H1 (cell line): Measurements from ENCODE around the gene ADCY5. TPM values are rescaled to one million over a fixed set of nuclear protein-coding genes. Genes with fewer than 3 reads are reported as not detected.

Source experiments
- CTCF ChIA-PET: fragments of 300-600 bp; sonication (Branson Sonifier 250); formaldehyde crosslinking; loops from one replicate; lab custom pipeline; 2021; ENCODE audit not compliant: partially characterized antibody; lab: Charles Lee
- POLR2A ChIA-PET: fragments of 300-600 bp; sonication (Branson Sonifier 250); formaldehyde crosslinking; loops from one replicate; lab custom pipeline; 2021; ENCODE audit warnings: inconsistent platforms; ENCODE audit not compliant: partially characterized antibody; lab: Charles Lee
- DNase-seq, 2 experiments: peaks; one replicate each; pipeline versions ENCODE4 v3.0.0 to v3.0.0-alpha.2; 2010 to 2022; ENCODE audit warnings: low spot score in 2 of 2, low read depth in 1 of 2, mixed read lengths in 1 of 2
- FAIRE-seq: peaks from 2 replicates; lab custom pipeline; 2011; peaks lifted over from hg19 to GRCh38; lab: Jason Lieb, UNC
- H2AFZ ChIP-seq: 2 replicates; pipeline ENCODE4 v1.8.1; 2012; ENCODE audit warnings: low read length, inconsistent platforms
- H2AK5ac ChIP-seq: 2 replicates; pipeline ENCODE4 v1.6.1; 2013; ENCODE audit warnings: low read depth, low read length
- H2BK120ac ChIP-seq: replicated peaks from 2 replicates; pipeline ENCODE3; 2013; ENCODE audit warnings: low read depth, low read length, inconsistent platforms
- H2BK12ac ChIP-seq: 2 replicates; pipeline ENCODE4 v1.6.1; 2013; ENCODE audit warnings: low read depth, low read length
- H2BK15ac ChIP-seq: 2 replicates; pipeline ENCODE4 v1.6.1; 2013; ENCODE audit warnings: low read length
- H2BK20ac ChIP-seq: 2 replicates; pipeline ENCODE4 v1.6.1; 2013; ENCODE audit warnings: low read length
- H2BK5ac ChIP-seq: 2 replicates; pipeline ENCODE4 v1.6.1; 2013; ENCODE audit warnings: low read depth, low read length
- H3K14ac ChIP-seq: 2 replicates; pipeline ENCODE4 v1.6.1; 2013; ENCODE audit warnings: inconsistent platforms; ENCODE audit not compliant: insufficient read length
- H3K18ac ChIP-seq: 2 replicates; pipeline ENCODE4 v1.6.1; 2013; ENCODE audit warnings: low read length; ENCODE audit errors: extremely low read depth
- H3K23ac ChIP-seq: 2 replicates; pipeline ENCODE4 v1.6.1; 2013; ENCODE audit warnings: inconsistent platforms; ENCODE audit not compliant: insufficient read length
- H3K23me2 ChIP-seq: 2 replicates; pipeline ENCODE4 v1.6.1; 2013; ENCODE audit warnings: low read depth, low read length
- H3K27ac ChIP-seq: 2 replicates; pipeline ENCODE4 v1.6.1; 2011; ENCODE audit warnings: low read depth, low read length, inconsistent platforms
- H3K27me3 ChIP-seq, 4 experiments: replicated peaks in 1 of 4; 1 replicate in 1 of 4; 2 replicates in 3 of 4; pipeline versions ENCODE4 v1.6.1 to v1.8.1; 2011 to 2013; ENCODE audit warnings: low read length in 3 of 4, mild to moderate bottlenecking in 3 of 4, inconsistent platforms in 2 of 4, mixed read lengths in 2 of 4, moderate library complexity in 1 of 4; ENCODE audit not compliant: control insufficient read depth in 3 of 4, insufficient read depth in 3 of 4; ENCODE audit errors: extremely low read depth in 1 of 4
- H3K36me3 ChIP-seq, 4 experiments: 2 replicates each; pipeline versions ENCODE4 v1.6.1 to v1.8.1; 2011 to 2013; ENCODE audit warnings: mild to moderate bottlenecking in 4 of 4, low read length in 3 of 4, moderate library complexity in 2 of 4, control low read depth in 1 of 4, inconsistent platforms in 1 of 4; ENCODE audit not compliant: insufficient read depth in 4 of 4, control insufficient read depth in 2 of 4
- H3K4ac ChIP-seq: replicated peaks from 2 replicates; pipeline ENCODE3; 2013; ENCODE audit warnings: low read length, low read depth, mixed read lengths, inconsistent platforms; ENCODE audit not compliant: insufficient read length
- H3K4me1 ChIP-seq, 4 experiments: replicated peaks in 1 of 4; 1 replicate in 1 of 4; 2 replicates in 3 of 4; pipeline versions ENCODE4 v1.6.1 to v1.8.1; 2011 to 2013; ENCODE audit warnings: low read length in 3 of 4, inconsistent platforms in 2 of 4, mixed read lengths in 1 of 4; ENCODE audit not compliant: insufficient read depth in 4 of 4, control insufficient read depth in 3 of 4
- H3K4me2 ChIP-seq, 2 experiments: 2 replicates each; pipeline versions ENCODE4 v1.6.1 to v1.8.1; 2011 to 2013; ENCODE audit warnings: low read depth in 2 of 2, low read length in 2 of 2, control low read depth in 1 of 2, inconsistent platforms in 1 of 2, mild to moderate bottlenecking in 1 of 2; ENCODE audit not compliant: insufficient read depth in 1 of 2
- H3K4me3 ChIP-seq, 4 experiments: fragments of 200-600, 300-600 bp in 1 of 4; sonication (generic), shearing (Covaris generic), sonication (Bioruptor Twin) in 1 of 4; 2 replicates each; pipeline versions ENCODE4 v1.5.1 to v1.8.1; 2011 to 2016; ENCODE audit warnings: low read length in 4 of 4, low read depth in 3 of 4, control low read depth in 2 of 4, inconsistent platforms in 2 of 4, mild to moderate bottlenecking in 2 of 4, mixed read lengths in 1 of 4, moderate library complexity in 1 of 4; ENCODE audit not compliant: insufficient read depth in 2 of 4; ENCODE audit errors: extremely low read depth in 1 of 4
- H3K56ac ChIP-seq: replicated peaks from 2 replicates; pipeline ENCODE3; 2013; ENCODE audit warnings: low read depth, mild to moderate bottlenecking, mixed read lengths, low read length, inconsistent platforms; ENCODE audit not compliant: insufficient read length
- H3K79me1 ChIP-seq: 2 replicates; pipeline ENCODE4 v1.6.1; 2013; ENCODE audit warnings: low read depth, low read length, control low read depth
- H3K79me2 ChIP-seq, 2 experiments: 2 replicates each; pipeline versions ENCODE4 v1.6.1 to v1.8.1; 2012 to 2013; ENCODE audit warnings: low read length in 2 of 2, mild to moderate bottlenecking in 2 of 2, inconsistent platforms in 1 of 2; ENCODE audit not compliant: insufficient read depth in 2 of 2, control insufficient read depth in 1 of 2
- H3K9ac ChIP-seq, 4 experiments: replicated peaks in 1 of 4; 1 replicate in 1 of 4; 2 replicates in 3 of 4; pipeline versions ENCODE4 v1.6.1 to v1.8.1; 2011 to 2013; ENCODE audit warnings: low read depth in 3 of 4, low read length in 3 of 4, control low read depth in 2 of 4, mild to moderate bottlenecking in 2 of 4, moderate library complexity in 2 of 4, inconsistent platforms in 1 of 4; ENCODE audit errors: extremely low read depth in 1 of 4
- H3K9me3 ChIP-seq, 2 experiments: 2 replicates each; pipeline versions ENCODE4 v1.6.1 to v1.8.1; 2012 to 2013; ENCODE audit warnings: mild to moderate bottlenecking in 2 of 2, moderate library complexity in 2 of 2, control low read depth in 1 of 2, inconsistent platforms in 1 of 2, low read depth in 1 of 2, low read length in 1 of 2, mixed read lengths in 1 of 2; ENCODE audit not compliant: insufficient read depth in 2 of 2
- H4K20me1 ChIP-seq, 2 experiments: replicated peaks in 1 of 2; 2 replicates each; pipeline versions ENCODE3 to v1.8.1; 2011 to 2013; ENCODE audit warnings: inconsistent platforms in 2 of 2, low read length in 2 of 2, mild to moderate bottlenecking in 1 of 2; ENCODE audit not compliant: insufficient read depth in 2 of 2, control insufficient read depth in 1 of 2
- H4K5ac ChIP-seq: 2 replicates; pipeline ENCODE4 v1.6.1; 2013; ENCODE audit warnings: low read length, low read depth, mixed read lengths, inconsistent platforms; ENCODE audit not compliant: insufficient read length
- H4K8ac ChIP-seq: 2 replicates; pipeline ENCODE4 v1.8.0; 2013; ENCODE audit warnings: mild to moderate bottlenecking, moderate library complexity, low read length, inconsistent platforms; ENCODE audit not compliant: insufficient read depth; ENCODE audit errors: extremely low read depth
- H4K91ac ChIP-seq: replicated peaks from 2 replicates; pipeline ENCODE3; 2013; ENCODE audit warnings: low read length, mixed read lengths, inconsistent platforms; ENCODE audit not compliant: insufficient read length
- CEBPB ChIP-seq: IDR thresholded peaks from 2 replicates; pipeline ENCODE4 v1.6.1; 2012; ENCODE audit warnings: low read depth, low read length
- CHD2 ChIP-seq: IDR thresholded peaks from 2 replicates; pipeline ENCODE4 v1.6.1; 2012; ENCODE audit warnings: low read length, improper control_type of control experiment
- SP1 ChIP-seq: IDR thresholded peaks from 2 replicates; pipeline ENCODE4 v1.6.1; 2011; ENCODE audit warnings: low read depth, low read length
- WGBS, 2 experiments: shearing (Covaris generic) in 1 of 2; methylation state at CpG; one replicate each; pipeline versions ENCODE4 v1.1.6 to v1.1.7; 2013 to 2015; ENCODE audit warnings: low lambda C conversion rate in 2 of 2, mixed read lengths in 2 of 2, inconsistent platforms in 1 of 2, low coverage in 1 of 2, missing lambda C conversion rate in 1 of 2; ENCODE audit not compliant: insufficient replicate concordance in 2 of 2, insufficient coverage in 1 of 2, insufficient read length in 1 of 2; ENCODE audit errors: extremely low coverage in 1 of 2, missing lambda C conversion rate in 1 of 2; 5-methylcytosine and 5-hydroxymethylcytosine counted together
- polyA plus RNA-seq, 7 experiments: library from polyadenylated mRNA; depleted of rRNA in 3 of 7; stranded (reverse) in 5 of 7; unstranded in 2 of 7; fragments of >200 nt in 5 of 7; fragments of 200-250 nt in 2 of 7; gene quantifications; 1 replicate in 5 of 7; 2 replicates in 1 of 7; 4 replicates in 1 of 7; pipeline versions ENCODE4 v1.2.1 to v1.2.3, GENCODE V29; 2011 to 2013; ENCODE audit warnings: missing spikeins in 2 of 7, mixed read lengths in 2 of 7
- total RNA-seq: library from RNA; stranded (reverse); fragmentation: NEBNext Ultra II Directional; extraction: Animal tissue kit (Norgen Biotek cat#: 25700); gene quantifications from 2 replicates; pipeline ENCODE4 v1.2.1, GENCODE V29; 2021

Gene ADCY5
- total and polyA plus RNA-seq, 2 of the 8 experiments (the other 6 are each of a cell fraction or from before 2014, with no cell fraction given), result 18.9 to 40.8 TPM

GRCh38 chr3:123307064-123307463 lies 141.8 kb downstream of the ADCY5 start:
- no peaks in the 10 kb centered on the region for H3K23me2 ChIP-seq

More at GRCh38 chr3:123307064-123307463, 141.8 kb downstream of the ADCY5 start:
- DNase-seq, result no peak
- Histone ChIP-seq H3K4me2 (no peak overlapping the region), H2BK5ac (no peak overlapping the region), H3K56ac (no peak overlapping the region), H2BK12ac (no peak overlapping the region), H3K79me2 (peaks cover 0 to 20% of the 10 kb centered on the region in 2 experiments; a peak in 2 of 4 replicates), H3K9me3 (no peaks in the 10 kb centered on the region), H3K36me3 (peaks cover 0 to 8% (median 4%) of the 10 kb centered on the region in 4 experiments; a peak in 5 of 8 replicates), H2BK20ac (no peak overlapping the region), H4K91ac (no peak overlapping the region), H3K27ac (no peak overlapping the region), H3K9ac (no peak overlapping the region), H3K27me3 (no peaks in the 10 kb centered on the region), H4K8ac (no peak overlapping the region), H2AK5ac (no peak overlapping the region), H2BK15ac (no peak overlapping the region), H4K20me1 (no peaks in the 10 kb centered on the region), H3K4ac (no peak overlapping the region), H2AFZ (no peak overlapping the region), H3K4me3 (no peak overlapping the region), H3K79me1 (peaks cover 5% of the 10 kb centered on the region; the same call in 1 of the 2 replicates), H3K23ac (no peak overlapping the region), H3K4me1 (peaks cover 5 to 15% (median 8%) of the 10 kb centered on the region in 4 experiments), H2BK120ac (no peak overlapping the region), H4K5ac (no peak overlapping the region), H3K18ac (no peak overlapping the region), H3K14ac (no peak overlapping the region)
- TF ChIP-seq CHD2, result no peak
- TF ChIP-seq CEBPB, result peak; percentile 16; the same call in 1 of the 2 replicates
- TF ChIP-seq SP1, result no peak
- 88% methylated on average over 5 of the region's 5 CpGs; no CpG with 5 or more reads in 1 of the 2 experiments for WGBS, 2 experiments
- CTCF ChIA-PET, result interaction anchor here (0.7 to 17.6 kb wide), 22 partner anchors 8 to 278 kb away, joined by 3 to 245 read pairs (median 4); no protein-coding TSS in a partner anchor
- no peak for FAIRE-seq
- POLR2A ChIA-PET, result interaction anchor here (0.9 to 4.2 kb wide), 4 partner anchors 8 to 514 kb away, joined by 4 to 26 read pairs (median 5); partner anchors contain the start of gene HSPBAP1
